ENCODE measurements around the gene NRROS. TPM values are rescaled to one million over a fixed set of nuclear protein-coding genes. Genes with fewer than 3 reads are reported as not detected.

Gene NRROS
- total and polyA plus RNA-seq, 2 of the 4 experiments (the other 2 are of a cell fraction): 0.10 TPM; not detected in 1

- no peak for TF ChIP-seq POLR2A (IDR thresholded peaks at IDR 0.05; ENCODE audit: low read depth, low read length)
- TF ChIP-seq ELK1 (IDR thresholded peaks at IDR 0.05; ENCODE audit: borderline replicate concordance, low read depth, low read length): no peak
- TF ChIP-seq CTCF (conservative IDR thresholded peaks at IDR 0.05; ENCODE audit: low read depth, low read length): no peak
- no peak for TF ChIP-seq BHLHE40 (IDR thresholded peaks at IDR 0.05; ENCODE audit: low read depth, low read length)
- no peak for TF ChIP-seq CHD1 (IDR thresholded peaks at IDR 0.05; ENCODE audit: low read depth, low read length)
- TF ChIP-seq USF2 (IDR thresholded peaks at IDR 0.05; ENCODE audit: low read depth, low read length): no peak
- no peak for TF ChIP-seq MAFK (IDR thresholded peaks at IDR 0.05; ENCODE audit: low read depth, low read length)
- no peak for TF ChIP-seq NFE2L2 (IDR thresholded peaks at IDR 0.05; ENCODE audit: low read depth, low read length)
- no peak for TF ChIP-seq RAD21 (IDR thresholded peaks at IDR 0.05; ENCODE audit: low read length)
- no peak for TF ChIP-seq RCOR1 (IDR thresholded peaks at IDR 0.05; ENCODE audit: insufficient replicate concordance, low read length)
- TF ChIP-seq MXI1 (IDR thresholded peaks at IDR 0.05; ENCODE audit: borderline replicate concordance, low read depth, low read length): no peak
- TF ChIP-seq CEBPB (IDR thresholded peaks at IDR 0.05; ENCODE audit: low read depth, low read length): no peak
- no peak for TF ChIP-seq FOS (IDR thresholded peaks at IDR 0.05; ENCODE audit: low read depth, low read length)
- no peak for TF ChIP-seq MAZ (IDR thresholded peaks at IDR 0.05; ENCODE audit: borderline replicate concordance, low read depth, low read length)
- TF ChIP-seq SMC3 (IDR thresholded peaks at IDR 0.05; ENCODE audit: low read depth, low read length): no peak
- TF ChIP-seq RFX5 (IDR thresholded peaks at IDR 0.05; ENCODE audit: low read depth, low read length): no peak
- no peak overlapping the region for H4K5ac ChIP-seq (ENCODE audit: low read depth, low read length)
- no peak overlapping the region for H4K8ac ChIP-seq (ENCODE audit: low read depth in 2 of 2, low read length in 2 of 2)
- BruUV-seq (replicated peaks): no TSS peak
- 54% methylated on average over 2 of the region's 7 CpGs; no CpG with 5 or more reads in 1 of the 2 experiments for WGBS, 2 experiments (ENCODE audit: extremely low coverage in 2 of 2, insufficient read length in 1 of 2)
- no peaks in the 10 kb centered on the region for H3K79me1 ChIP-seq (ENCODE audit: low read depth in 1 of 2, low read length in 2 of 2)
- no peaks in the 10 kb centered on the region for H3K9me3 ChIP-seq (ENCODE audit: control insufficient read depth, insufficient read depth, low read length)
- no peak overlapping the region for H3K27ac ChIP-seq (ENCODE audit: insufficient read depth, low read length)
- H3K56ac ChIP-seq (ENCODE audit: extremely low read depth, insufficient read depth, low read length): no peak overlapping the region
- dilution Hi-C loops (cut with HindIII; ENCODE audit: low sequenced_read_pairs, unreplicated experiment): no loop called here
- ATAC-seq (ENCODE audit: low read depth) (0 out of 2 replicates have a peak, but pooled peaks have one; percentile 35), DNase-seq (no peak)
- H2AK5ac ChIP-seq (ENCODE audit: low read depth, low read length): no peak overlapping the region
- intact Hi-C loops (cut with micrococcal nuclease): no loop called here
- H2BK5ac ChIP-seq (ENCODE audit: low read depth, low read length, poor library complexity, severe bottlenecking): no peak overlapping the region
- no peaks in the 10 kb centered on the region for H3K36me3 ChIP-seq (ENCODE audit: control insufficient read depth, insufficient read depth, low read length)
- no peak overlapping the region for H2BK20ac ChIP-seq (ENCODE audit: low read depth, low read length)
- H3K9me1 ChIP-seq (ENCODE audit: insufficient read depth, low read length): no peaks in the 10 kb centered on the region
- no peak overlapping the region for H3K23ac ChIP-seq (ENCODE audit: low read depth, low read length)
- ChIA-PET CTCF (no interaction called here), POLR2A (ENCODE audit: unreplicated experiment) (no interaction called here)
- H3K4ac ChIP-seq (ENCODE audit: low read depth, low read length): no peak overlapping the region
- no peaks in the 10 kb centered on the region for H3K4me1 ChIP-seq (ENCODE audit: control insufficient read depth, insufficient read depth, low read length)
- no peak overlapping the region for H4K91ac ChIP-seq (ENCODE audit: insufficient read depth, low read depth, low read length)
- in situ Hi-C loops (cut with MboI; ENCODE audit: low sequenced_read_pairs): no loop called here
- H3K14ac ChIP-seq (replicated peaks; ENCODE audit: low read depth, low read length): no peak overlapping the region
- no peak overlapping the region for H3K4me3 ChIP-seq (ENCODE audit: insufficient read depth, low read depth, low read length)
- H3K9ac ChIP-seq (ENCODE audit: low read depth, low read length): no peak overlapping the region
- H3K4me2 ChIP-seq (ENCODE audit: low read depth, low read length): no peak overlapping the region
- no peaks in the 10 kb centered on the region for H3K27me3 ChIP-seq (ENCODE audit: control insufficient read depth, insufficient read depth, low read length)
- no peak overlapping the region for H2AK9ac ChIP-seq (replicated peaks; ENCODE audit: low read depth, low read length, poor library complexity)
- no peak overlapping the region for H2BK120ac ChIP-seq (ENCODE audit: low read depth, low read length)
- no peaks in the 10 kb centered on the region for H4K20me1 ChIP-seq (ENCODE audit: insufficient read depth, low read length)
- no peak overlapping the region for H3K18ac ChIP-seq (ENCODE audit: low read depth, low read length)
- H2AFZ ChIP-seq (replicated peaks; ENCODE audit: low read length, poor library complexity): peak overlapping the region; percentile 51
- H2BK15ac ChIP-seq (ENCODE audit: low read depth, low read length): no peak overlapping the region
These were observed 60.3 kb downstream of the NRROS start for GRCh38 chr3:196699749-196700148.

Measured in IMR-90 (cell line).